NOMO-1 treated with dmso at 0.1 percent for 144 hours (cell line): Measurements from ENCODE around the gene SH3RF3.
"Not testable (repeated sequence)": the region's sequence is repeated elsewhere in the genome, so short reads cannot be mapped to it uniquely, and the experiment has no call there.

Source experiments
- DNase-seq: peaks from one replicate; lab custom pipeline; 2025; ENCODE audit not compliant: unreplicated experiment; lab: John Stamatoyannopoulos, UW

The SH3RF3 gene

DNA sequence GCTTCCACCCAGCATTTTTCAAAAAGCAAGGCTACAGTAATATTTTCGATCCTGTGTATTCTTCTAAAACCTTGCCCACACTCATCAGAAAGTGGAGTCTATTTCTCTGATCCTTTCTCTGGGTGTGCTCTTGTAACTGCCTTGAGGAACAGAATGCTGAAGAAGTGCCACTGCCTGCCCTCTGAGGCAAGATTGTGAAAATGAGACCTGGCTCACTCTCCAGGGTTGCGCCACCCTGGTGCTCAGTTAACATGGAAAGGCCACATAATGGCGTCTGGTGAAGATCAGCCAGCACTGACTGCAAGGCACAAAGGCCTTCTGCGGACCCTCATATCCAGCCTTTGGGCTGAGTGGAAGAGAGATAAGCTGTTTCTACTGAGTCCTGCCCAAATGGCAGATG, 11.2 kb upstream of the SH3RF3 start:
- no peak for DNase-seq

- DNase-seq, result no peak
These were observed 10.7 kb upstream of the SH3RF3 start for GRCh38 chr2:109118321-109118720.

DNA sequence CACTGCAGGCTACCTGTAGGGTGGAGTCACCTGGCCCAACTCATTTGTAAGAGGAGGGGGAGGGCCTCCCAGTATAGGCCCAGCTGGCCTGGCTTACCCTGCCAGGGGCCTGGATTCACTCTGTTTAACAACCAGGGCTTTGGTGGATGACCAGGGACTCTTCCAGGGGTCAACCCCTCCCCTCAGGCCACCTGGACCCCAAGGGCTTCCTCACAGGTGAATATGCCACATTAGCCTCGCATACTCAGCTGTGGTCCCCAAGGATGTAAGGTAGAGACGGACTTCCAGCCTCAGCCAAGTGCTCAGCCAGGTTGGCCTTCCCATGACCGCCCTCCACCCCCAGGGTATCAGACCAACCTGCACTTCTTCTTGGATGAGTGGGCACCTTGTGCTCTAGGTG, 8.8 kb upstream of the SH3RF3 start:
- no peak for DNase-seq

GRCh38 chr2:109120686-109121085, 8.3 kb upstream of the SH3RF3 start:
- not testable (repeated sequence) for DNase-seq

GRCh38 chr2:109123586-109124201, 5.3 kb upstream of the SH3RF3 start:
- no peak for DNase-seq

GRCh38 chr2:109124982-109125592, 3.9 kb upstream of the SH3RF3 start:
- DNase-seq, result no peak

DNA sequence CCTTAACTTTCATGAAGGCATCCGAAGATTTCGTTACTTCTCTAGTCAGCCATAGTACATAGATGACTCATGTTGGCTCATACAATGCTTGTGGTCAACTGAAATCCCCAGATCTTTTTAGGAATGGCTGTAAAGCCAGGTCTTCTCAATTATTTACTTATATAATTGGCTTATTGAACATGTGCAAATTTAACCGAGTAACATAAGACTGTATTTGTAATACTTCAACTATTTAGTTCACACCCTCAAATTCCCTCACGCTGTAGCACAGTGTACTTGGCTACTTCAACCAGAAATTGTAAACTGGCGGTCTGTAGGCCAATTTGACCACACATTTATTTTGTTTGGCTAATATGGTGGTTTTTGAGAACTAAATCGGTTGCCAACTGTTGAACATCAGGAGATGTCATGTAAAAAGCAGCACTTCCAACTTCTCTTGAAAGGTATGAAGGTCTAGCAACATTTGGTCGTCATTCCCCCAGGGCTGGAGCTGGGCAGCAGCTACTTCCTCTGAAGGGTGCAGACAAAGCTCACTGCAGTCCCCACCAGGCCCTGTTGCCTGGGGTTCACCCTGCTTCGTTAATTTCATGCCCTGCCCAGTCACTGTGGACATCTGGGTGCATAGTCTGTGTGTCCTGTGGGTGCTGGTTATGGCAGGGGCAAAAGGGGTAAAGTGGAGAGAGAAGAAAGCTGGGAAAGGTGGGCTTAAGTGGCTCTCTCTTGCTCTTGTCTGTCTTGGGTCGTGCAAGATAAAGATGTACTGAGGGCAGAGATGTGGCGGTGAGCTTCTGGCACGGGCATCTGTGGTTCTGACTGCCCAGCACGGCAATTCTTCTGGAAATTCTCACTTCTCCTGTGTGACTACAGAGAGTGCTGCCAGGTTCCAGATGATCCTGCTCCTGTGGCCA, 3.2 kb upstream of the SH3RF3 start:
- no peak for DNase-seq

GRCh38 chr2:109126501-109126860, 2.5 kb upstream of the SH3RF3 start:
- no peak for DNase-seq

GRCh38 chr2:109127556-109127955, 1.4 kb upstream of the SH3RF3 start:
- no peak for DNase-seq

- no peak for DNase-seq
These were observed 873 bp upstream of the SH3RF3 start for GRCh38 chr2:109128048-109128615.

DNA sequence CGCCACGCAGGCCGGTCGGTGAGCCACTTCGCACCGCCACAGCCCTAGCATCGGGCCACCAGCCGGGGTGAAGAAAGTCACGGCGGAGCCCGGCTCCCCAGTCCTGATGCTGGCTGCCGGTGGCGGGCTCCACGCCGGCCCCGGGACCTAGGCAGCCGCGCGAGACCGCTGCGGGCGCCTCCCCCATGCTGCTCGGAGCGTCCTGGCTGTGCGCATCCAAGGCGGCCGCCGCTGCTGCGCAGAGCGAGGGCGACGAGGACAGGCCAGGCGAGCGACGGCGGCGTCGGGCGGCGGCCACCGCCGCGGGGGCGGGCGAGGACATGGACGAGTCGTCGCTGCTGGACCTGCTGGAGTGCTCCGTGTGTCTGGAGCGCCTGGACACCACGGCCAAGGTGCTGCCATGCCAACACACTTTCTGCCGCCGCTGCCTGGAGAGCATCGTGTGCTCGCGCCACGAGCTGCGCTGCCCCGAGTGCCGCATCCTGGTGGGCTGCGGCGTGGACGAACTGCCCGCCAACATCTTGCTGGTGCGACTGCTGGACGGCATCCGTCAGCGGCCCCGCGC, 433 bp downstream of the SH3RF3 start:
- no peak for DNase-seq

- no peak for DNase-seq
These were observed 1.1 kb downstream of the SH3RF3 start for GRCh38 chr2:109129921-109130722.

- DNase-seq, result no peak
These were observed 1.7 kb downstream of the SH3RF3 start for GRCh38 chr2:109130723-109130995.

- DNase-seq, result no peak
These were observed 2.8 kb downstream of the SH3RF3 start for GRCh38 chr2:109131777-109132176.

GRCh38 chr2:109132626-109133025, 3.6 kb downstream of the SH3RF3 start:
- no peak for DNase-seq

DNA sequence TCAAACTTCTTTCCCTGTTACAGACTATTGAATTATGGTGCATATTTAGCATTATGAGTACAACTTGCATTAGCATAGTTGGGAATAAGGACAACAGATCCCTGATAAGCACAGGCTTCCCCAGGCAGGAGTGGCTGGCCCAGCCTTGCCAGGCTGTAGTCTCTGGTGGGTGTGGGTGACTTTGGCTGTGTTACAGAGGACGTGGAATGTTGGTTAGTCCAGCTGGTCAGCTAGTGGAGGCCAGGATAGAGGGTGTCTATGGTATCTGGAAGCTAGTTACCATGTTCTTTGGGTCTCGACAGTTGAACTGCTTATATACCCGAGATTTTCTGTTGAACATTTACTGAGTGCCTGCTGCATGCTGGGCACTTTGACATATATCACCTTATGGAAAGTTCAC, 4.7 kb downstream of the SH3RF3 start:
- no peak for DNase-seq

GRCh38 chr2:109134741-109135358, 5.8 kb downstream of the SH3RF3 start:
- DNase-seq, result no peak

DNA sequence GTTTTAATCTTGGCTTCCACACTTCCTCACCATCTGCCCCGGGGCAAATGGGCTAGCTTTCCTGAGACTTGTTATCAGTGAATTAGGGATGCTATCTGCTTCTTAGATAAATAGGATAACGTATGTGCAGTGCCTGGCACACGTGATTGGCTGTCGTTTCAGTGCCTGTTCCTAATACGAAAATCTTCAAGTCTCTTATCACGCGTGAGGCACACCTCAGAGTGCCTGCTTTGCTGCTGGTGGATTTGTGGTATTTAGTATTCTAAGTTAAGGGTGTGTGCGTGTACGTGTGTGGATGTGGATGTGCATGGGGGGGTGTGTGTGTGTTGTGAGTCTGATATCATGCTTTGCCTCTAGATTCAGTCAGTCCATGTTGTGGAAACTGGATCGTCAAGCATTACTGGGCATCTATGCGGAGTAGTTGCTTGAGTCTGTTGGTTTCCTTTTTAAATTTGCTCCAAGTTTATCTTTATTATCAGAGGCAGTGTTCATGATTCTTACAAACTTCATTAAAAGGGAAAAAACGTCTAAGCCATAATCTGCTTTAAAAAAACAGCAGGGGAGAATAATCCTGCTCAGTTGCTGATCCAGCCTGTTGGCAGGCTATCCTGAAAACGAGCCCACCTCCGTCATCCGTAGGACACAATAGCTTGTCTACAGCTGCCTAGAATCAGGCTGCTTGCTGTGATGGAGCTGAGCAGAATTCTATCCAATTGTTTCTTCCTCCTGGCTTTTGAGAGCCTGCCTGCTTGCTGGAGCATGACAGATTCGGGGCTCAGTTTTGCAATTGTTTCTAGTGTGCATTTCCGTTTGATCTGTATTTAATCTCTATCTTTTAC, 6.6 kb downstream of the SH3RF3 start:
- no peak for DNase-seq

DNA sequence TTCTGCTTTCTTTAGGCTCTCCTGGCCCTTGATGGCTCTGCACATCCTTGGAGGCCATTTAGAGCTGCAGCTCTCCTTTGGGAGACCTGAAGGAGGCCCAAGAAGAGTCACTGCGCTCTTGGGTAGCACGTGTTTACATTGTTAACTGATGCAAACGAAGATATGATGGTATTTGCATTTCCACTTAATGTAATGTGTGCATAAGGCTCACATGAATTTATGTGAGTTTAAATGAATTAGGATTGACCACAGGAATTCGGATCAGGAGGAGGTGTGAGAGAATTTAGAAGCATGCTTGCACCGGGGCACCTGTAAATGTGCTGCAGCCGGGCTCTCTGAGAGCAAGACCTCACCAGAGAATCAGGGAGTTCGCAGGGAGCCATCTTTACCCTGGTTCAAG, 7.5 kb downstream of the SH3RF3 start:
- no peak for DNase-seq

- no peak for DNase-seq
These were observed 8.6 kb downstream of the SH3RF3 start for GRCh38 chr2:109137616-109138015.
